ENCODE data around the gene TENM4.
A peak's percentile ranks its signal among the peaks of the same experiment; 100 is the strongest.

The TENM4 gene

DNA sequence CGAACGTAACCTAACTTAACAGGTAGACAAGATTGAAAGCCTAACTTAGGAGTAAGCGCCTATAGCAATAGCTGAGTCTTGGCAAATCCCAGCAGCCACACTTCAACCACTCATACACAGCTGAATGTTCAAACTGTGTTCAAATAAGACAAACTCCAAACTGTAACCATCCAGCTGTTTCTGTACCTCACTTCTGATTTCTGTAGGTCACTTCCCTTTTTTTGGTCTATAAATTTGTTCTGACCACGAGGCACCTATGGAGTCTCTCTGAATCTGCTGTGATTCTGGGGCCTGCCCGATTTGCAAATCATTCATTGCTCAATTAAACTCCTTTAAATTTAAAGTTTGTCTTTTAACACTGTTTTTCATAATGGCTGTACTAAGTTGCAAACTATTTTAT is 8.2 kb upstream of the TENM4 start:
- DNase-seq (ENCODE audit: low spot score), result no peak

DNA sequence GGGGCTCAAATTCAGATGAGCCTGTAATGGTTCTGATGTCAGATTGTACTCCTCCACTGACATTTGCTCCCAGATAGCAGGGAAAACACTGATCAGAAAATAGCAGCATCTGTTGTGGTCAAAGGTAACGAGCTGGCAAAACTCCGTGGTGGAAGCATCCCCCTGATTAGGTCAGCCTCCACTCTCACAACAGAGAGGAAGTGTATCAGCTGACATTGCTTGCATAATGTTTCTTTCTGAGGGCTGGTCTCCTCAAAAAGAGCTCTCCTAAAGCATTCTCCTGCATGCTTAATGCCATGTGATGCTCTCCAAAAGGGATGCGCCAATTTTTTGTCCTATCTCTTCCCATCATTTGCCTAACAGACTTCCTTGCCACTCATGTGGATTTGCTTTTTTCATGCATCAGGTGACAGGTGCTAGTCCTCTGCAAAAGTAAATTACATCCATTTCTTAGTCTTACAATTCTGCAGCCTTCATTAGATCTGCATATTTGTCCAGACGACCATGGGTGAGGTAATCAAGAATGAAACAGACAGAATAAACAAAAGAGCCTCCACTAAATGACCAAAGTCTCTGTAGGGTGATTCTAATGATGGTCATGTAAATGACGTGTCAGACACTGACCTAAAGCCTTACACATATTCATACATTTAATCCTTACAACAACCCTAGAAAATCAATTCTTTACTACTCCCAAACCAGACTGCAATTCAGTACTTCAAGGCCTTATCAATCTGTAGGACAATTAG is 6.4 kb upstream of the TENM4 start:
- no peak for DNase-seq (ENCODE audit: low spot score)

DNA sequence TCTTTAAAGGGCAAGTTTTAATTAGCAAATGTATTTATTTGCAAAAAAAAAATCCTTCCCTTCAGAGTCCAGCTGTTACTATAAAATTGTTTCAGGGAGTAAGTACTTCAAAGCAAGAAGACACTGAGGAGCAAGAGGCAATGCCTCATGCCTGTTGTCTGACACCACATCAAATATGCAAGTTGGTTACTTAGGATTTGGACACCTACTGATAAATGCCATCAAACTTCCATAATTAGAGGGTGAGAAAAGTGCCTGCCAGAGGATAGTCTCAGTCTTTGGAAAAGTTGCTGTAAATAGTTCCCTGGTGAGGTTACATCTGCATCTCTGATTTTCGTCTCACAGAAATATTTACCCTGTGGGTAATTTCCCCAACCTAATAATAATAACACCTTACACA is 4.1 kb upstream of the TENM4 start:
- no peak for DNase-seq (ENCODE audit: low spot score)

DNA sequence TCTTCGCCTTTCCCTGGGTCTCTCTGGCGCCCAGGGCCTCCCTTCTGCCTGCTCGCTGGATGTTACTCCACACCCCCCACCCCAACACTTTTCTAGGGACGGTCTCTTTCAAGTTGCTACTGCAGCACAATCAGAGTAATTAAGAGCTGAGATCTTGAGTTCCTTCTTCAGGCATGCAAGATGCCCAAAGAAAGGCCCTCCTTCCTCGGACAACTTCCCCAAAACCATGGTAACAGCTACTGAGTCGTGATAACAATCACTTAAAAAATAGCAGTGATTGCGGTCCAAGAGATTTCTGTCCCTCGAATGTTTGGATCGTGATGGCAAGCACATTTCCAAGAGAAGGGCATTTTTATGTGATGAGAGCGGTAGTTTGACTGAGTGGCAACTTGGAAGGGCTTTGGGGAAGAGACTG is 638 bp upstream of the TENM4 start:
- DNase-seq (ENCODE audit: low spot score), result peak; percentile 17

DNA sequence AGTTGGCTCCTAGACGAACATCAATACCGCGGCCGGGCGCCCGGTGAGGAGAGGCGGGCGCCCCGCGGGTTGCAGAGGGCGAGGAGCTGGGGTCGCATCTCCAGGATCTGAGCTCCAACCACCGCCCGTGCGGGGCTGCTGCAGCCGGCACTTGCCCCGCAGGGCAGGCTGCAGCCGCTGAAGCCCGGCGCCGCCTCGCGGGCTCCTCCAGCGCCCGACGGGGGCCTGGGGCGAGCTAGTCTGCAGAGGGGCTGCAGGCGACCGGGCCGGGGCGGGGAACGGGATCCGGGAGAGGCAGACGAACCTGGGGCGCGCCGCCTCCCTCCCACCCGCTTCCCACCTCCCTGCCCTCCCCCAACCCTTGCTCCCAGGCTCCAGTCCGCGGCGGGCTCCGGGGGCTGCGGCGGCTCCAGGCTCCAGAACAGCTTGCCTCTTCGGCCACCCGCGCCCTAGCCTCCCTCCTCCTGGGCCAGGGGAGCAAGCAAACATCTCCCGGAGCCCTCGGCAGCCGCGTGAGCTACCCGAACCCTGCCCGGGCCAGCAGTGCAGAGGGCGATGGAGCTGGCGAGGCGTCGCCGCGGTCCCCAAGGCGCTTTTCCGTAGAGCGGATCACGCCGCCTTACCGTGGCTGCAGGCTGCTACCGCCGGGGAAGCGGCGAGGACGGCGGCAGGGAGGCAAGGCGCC is 802 bp downstream of the TENM4 start:
- DNase-seq (ENCODE audit: low spot score), result peak; percentile 51

DNA sequence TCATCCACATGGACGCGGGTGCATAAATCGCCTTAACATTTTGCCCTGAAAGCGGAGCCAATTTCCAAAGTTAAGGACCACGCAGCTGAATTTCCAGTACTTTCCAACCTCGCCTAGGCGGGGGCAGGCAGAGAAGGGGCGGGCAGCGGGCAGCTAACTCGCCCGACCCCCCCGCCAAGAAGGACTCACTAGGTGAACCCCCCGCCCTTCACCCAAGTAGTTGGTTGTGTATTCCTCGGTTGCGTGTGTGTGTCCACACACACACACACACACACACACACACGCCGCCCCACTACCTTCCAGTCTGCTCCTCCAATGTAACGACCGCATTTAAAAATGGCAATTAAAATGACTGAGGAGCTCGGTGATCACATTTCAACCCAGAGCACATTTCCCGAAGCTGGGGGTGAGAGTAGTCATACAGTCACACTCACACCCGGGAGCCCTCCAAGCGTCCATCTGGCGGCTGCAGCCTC is 1.4 kb downstream of the TENM4 start:
- DNase-seq (ENCODE audit: low spot score), result peak; percentile 26

DNA sequence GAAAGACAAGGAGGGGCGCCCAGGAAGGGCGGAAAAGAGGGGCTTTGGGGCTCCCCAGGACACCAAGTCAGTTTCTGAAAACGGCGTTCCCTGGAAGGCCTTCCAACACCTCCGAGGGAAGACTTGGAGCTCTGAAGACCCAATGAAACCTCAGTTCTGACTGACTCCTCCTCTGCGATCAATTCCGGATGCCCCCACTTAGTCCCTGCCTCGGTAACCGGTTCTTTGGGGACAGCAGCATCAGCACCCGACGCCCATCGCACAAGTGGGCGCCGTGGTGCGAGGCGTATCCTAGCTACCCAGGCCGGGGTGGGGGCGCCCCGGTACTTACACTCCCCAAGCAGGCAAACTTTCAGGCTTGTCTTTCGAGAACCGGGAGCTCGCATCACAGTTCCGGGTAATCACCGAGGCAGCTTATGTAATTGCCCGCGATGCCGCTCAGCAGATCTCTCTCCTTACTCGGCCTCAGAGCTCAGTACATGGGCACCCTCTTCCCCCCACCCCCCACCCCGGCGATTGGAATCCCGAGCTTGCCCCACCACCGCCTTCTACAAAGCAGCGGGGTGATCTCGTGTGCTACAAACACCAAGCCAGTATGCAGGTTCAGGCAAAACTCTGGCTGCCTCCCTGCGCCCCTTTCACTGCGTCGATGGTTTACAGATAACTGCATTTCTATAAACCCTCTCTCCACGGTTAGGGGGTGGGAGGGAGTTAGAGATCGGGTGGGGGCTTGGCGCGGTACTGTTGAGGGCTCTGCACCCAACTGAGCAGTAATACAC is 2.0 kb downstream of the TENM4 start:
- peak; percentile 50 for DNase-seq (ENCODE audit: low spot score)

DNA sequence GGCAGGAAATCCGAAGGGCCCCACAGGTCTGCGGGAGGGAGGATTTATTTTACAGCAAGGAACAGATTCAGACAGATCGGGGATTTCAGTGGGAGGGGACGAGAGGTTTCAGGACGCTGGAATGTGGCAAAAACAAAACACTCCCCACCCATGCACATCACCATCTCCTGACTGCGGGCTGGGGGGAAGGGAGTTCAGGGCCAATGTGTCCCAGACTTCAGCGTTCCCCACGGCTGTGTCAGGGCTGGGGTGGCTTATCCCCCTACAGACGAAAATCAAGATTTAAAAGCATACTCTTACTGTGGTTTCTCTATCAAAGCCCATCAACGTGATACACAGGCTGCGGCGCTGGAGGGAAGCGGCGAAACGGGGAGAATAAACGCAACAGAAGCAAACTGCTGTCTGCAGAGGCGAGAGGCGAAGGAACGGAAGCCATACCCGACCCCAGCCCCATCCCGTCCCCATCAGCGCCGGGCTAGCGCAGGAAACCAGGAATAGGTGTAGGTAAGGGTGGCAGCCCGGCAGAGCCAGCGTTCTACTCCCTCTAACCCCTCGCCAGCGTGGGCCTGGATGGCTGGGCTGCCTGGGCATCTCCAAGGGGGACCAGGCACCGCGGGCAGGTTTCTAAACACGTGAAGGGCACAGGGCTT is 2.7 kb downstream of the TENM4 start:
- peak; percentile 51 for DNase-seq (ENCODE audit: low spot score)

DNA sequence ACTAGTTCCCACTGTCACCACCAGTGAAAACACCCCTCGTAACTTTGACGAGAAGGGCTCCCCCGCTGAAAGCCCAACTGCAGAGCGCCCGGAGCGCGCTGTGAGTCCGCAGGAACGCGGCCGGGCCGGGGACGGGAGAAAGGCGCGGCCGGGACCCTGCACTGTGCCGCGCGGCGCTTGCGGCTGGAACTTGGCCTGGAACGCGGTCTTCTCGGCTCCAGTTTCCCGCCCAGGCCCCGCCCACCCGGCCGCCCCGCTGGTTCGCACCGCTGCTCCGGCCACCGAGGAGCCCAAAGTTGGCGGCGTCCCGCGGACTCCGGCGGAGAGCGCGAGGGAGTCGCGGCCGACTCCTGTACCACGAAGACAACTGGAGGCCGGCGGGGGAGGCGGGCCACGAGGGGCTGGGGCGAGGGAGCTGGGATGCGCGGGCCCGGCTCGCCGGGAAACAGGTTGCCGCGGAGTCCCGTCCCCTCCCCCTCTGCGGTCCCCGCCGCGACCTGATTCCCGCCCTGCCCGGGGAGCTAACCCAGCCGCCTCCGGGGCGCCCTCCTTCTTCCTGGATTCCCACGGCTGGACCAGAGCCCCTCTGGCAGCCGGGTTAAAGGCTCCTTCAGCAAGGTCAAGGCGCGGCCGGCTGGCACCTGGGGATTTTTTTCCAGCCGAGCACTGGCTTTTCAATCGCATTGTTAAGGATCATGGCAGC is 3.4 kb downstream of the TENM4 start:
- peak; percentile 74 for DNase-seq (ENCODE audit: low spot score)

DNA sequence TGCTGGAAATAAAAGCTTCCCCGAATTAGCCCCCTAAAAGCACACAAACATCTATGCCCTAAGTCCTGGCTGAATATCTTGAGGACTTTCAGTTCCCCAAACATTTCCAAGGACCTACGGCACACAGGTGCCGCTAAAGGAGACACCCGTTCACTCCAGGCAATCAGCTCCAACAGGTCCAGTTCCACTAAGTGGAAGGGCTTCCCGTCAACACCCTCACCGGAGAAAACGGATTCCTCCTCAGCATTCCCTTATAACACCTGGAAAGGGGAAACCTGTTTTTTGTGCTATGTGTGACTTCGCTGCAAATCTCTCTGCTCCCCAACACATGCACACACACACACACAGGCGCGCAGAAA is 3.9 kb downstream of the TENM4 start:
- no peak for DNase-seq (ENCODE audit: low spot score)

DNA sequence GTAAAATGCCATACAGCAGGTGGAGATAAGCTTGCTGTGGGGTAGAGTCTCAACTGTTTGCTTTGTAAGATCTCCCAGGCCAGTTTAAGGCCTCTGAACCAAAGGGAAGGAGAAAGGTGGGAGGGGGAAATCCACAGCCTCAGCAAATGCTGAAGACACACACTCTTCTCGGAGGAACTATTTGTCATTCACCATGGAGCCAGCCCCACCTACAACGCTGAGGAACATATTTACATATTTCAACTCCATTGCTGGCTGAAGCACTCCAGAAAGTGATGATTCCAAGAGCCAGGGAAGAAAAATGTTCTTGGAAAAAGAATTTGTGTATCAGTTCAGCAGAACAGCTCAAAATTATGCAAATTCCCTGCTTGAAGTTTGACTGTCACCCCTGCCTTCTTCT is 6.5 kb downstream of the TENM4 start:
- DNase-seq (ENCODE audit: low spot score), result no peak

DNA sequence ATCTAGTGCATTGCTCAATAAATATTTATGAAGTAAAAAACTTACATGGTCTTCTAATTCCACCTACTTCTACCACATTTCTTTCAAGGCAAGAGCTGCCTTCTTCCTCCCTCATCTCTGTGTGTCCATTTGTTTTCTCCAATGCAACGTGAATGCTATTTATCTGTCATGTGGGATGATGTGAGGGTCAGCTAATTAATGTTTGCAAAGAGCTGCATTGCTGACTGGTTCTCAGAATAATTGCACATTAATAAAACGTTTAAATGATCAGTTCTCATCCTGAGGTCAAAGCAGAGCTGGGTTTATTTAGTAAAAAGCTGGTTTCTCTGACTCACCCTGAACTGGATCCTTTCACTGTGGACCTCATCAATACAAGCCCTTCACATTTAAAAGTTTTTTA is 8.7 kb downstream of the TENM4 start:
- DNase-seq (ENCODE audit: low spot score), result no peak

DNA sequence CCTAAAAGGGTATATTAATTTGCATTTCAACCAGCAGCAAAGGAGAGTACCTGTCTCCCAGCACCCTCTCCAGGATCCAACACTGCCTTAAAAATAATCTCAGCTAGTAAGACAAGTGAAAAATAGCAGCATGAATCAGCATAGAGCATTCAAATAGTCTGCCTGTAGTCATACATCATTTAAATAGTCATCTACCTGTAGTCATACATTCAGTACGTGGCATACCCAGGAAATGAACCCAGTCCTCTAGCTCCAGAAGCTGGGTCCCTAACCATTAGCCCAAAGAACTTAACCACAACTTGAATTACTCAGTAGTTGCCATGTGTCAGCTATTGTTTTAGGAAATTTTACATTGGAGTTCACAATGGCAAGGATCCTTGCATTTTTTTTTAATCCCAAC is 9.3 kb downstream of the TENM4 start:
- DNase-seq (ENCODE audit: low spot score), result no peak

DNA sequence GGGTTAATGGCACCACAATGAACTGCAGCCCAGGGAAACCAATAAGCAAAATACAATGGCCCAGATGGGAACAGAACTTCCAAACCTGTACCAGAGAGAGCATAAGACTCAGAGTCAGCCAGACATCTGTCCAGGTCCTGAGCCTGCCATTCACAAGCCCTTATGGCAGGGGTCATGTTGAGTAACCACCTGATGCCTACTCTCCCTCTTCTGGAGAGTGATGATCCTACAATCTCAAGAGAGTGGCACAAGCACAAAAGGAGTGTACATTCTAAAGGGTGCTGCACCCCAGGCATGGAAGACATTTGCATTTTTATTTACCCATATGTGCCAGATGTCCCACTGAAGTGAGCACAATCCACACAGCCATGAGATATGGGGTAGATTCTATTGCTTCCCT is 10.6 kb downstream of the TENM4 start:
- peak; percentile 18 for DNase-seq (ENCODE audit: low spot score)

DNA sequence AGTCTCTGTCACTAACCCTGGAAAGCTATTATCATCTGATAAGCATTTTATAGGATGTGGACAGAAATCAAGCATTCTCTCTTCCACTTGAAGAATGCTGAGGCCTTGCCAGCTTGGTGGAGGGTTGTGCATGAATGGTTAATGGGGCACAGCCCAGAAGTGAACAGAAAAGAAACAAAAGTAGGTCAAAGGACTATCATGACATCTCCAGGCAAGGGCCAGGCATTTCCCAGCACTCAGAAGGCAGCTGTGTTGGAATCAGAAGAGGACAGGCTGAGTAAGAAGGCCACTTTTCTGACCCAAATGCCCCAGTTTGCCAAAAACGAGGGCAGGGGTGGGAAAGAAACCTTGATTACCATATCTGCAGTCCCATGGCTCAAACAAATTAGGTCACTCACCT is 12.4 kb downstream of the TENM4 start:
- DNase-seq (ENCODE audit: low spot score), result no peak

DNA sequence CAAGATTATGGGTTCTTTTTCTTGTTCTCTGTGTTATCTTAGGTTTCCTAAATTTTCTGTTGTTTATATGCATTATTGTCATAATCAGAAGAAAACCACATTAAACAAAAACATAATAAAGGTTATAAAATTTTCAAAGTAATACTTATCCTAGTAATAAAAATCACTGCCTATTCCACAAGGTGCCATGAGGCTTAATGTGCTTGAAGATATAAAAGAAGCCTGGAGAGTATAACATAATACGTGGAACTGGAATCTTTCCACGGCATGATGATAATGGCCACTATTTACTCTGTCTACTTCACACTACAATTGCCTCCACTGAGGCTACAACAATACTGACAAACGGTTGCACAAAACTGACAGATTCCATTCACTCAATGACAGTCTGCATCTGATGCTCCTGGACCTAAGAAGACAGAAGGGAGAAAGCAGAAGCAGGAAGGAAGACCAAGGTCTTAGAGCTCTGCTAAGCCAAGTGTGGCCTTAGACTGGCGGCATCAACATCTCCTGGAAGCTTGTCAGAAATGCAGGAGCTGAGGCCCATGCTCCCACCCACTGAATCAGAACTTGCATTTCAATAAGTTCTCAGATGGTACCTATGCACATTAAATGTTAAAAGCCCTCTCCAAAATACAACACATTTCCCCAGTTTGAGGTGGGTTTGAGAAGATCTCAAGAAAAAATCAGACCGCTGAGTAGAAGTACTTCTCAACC is 13.1 kb downstream of the TENM4 start:
- no peak for DNase-seq (ENCODE audit: low spot score)

DNA sequence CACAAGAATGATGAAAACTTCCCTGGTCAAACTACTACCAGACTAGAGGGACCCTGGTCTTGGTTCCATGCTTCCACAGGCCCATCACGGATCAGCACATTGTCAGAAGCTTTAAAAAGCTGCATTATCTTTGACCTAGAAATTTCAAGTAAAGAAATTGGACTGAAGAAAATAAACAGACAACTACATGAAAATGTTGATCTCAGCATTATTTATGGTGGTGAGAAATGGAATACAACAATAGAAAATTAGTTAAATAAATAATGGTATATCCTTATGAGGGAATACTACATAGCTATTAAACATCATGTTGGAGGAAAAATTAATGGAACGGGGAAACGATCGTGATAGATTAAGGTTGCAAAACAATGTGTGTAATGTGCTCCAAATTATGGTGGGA is 13.7 kb downstream of the TENM4 start:
- DNase-seq (ENCODE audit: low spot score), result no peak

DNA sequence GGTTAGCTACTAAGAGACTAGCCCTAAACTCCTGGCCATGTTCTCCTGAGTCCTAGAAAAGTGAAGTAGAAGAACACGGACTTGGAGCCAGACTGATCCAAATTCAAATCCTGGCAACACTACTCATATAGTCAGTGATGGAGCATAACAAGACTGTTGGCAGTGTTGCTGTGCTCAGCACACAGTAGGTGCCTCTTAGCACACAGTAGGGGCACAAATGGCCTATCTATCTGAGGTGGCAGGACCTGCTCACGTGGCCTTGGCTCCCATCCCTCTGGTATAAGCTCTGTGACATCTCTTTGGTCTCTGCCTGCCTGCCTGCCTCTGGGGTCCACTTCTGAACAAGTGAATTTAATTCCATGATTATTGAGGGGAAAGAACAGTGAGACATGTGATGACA is 15.4 kb downstream of the TENM4 start:
- no peak for DNase-seq (ENCODE audit: low spot score)

DNA sequence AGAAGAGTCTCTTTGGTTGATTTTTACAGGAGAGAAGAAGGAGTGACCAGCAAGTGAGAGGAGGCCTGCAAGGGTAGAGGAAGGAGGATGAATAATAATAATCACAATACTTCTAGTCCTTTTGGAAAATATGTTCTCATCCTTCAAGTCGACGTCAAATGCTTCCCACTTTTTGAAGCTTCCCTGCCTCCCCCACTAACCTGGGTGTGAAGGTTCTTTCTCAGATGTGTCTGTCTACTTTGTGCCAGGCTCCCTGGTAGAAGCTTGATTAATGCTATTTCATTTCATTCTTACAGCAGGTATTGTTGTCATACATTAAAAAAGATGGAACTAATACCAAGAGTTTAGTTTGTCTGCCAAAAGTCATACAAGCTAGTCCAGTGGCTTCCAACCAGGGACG is 17.1 kb downstream of the TENM4 start:
- DNase-seq (ENCODE audit: low spot score), result no peak

DNA sequence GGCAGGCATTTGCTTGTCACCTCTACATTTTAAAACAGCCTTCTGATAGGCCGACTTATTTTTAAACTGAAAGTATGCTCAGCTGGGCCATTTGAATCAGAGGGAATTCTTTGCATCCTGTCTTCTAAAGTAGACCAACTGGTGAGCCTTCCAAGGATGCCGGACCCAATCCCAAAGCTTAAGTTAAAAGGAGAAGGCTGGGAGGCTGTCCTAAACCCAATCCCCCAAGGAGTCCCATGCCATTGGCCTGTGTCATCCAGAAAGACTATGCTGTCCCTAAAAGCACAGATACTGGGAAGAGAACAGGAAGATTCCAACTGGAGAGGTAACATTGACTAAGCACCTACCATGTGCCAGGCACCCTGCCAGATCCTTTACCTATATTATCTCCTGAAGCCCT is 18.0 kb downstream of the TENM4 start:
- DNase-seq (ENCODE audit: low spot score), result no peak

DNA sequence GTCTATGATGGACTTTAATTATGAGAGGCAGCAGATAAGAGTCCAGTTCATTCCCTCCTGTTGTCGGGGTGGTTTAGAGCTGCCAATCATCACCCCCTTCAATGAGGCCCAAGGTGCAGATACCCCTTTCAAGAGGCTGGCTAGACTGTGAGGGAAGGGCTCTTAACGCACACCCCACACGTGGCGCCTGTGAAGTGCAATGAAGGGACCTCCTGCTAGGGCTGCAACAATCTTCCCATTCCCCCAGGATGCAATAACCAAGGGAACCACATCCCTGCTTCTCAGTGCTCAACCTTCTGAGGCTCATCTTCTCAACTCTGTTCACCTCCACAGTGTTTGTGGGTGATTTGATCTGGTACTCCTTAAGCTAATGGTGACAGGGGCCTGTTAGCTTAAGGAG is 19.0 kb downstream of the TENM4 start:
- DNase-seq (ENCODE audit: low spot score), result peak; percentile 55

Data from SK-N-DZ (cell line).